Neuronal stem cell (in vitro differentiated cells): ENCODE data around the gene CSH1.
"Not testable (repeated sequence)": the region's sequence is repeated elsewhere in the genome, so short reads cannot be mapped to it uniquely, and the experiment has no call there.

Source experiments
- DNase-seq: peaks from one replicate; pipeline ENCODE4 v3.0.0-alpha.2; 2013; ENCODE audit warnings: low spot score
- H2AFZ ChIP-seq: one replicate; pipeline ENCODE4 v1.6.1; 2013; ENCODE audit warnings: mild to moderate bottlenecking, low read length, inconsistent platforms
- H2AK5ac ChIP-seq: 2 replicates; pipeline ENCODE4 v1.6.1; 2013; ENCODE audit warnings: low read depth, mild to moderate bottlenecking, inconsistent platforms, low read length, moderate library complexity, mixed read lengths
- H2BK120ac ChIP-seq: 2 replicates; pipeline ENCODE4 v1.6.1; 2013; ENCODE audit warnings: low read depth, mild to moderate bottlenecking, inconsistent platforms, low read length, moderate library complexity, mixed read lengths
- H2BK12ac ChIP-seq: one replicate; pipeline ENCODE4 v1.6.1; 2013; ENCODE audit warnings: low read length, inconsistent platforms
- H2BK15ac ChIP-seq: 2 replicates; pipeline ENCODE4 v1.6.1; 2013; ENCODE audit warnings: mild to moderate bottlenecking, low read length, inconsistent platforms, mixed read lengths
- H2BK5ac ChIP-seq: one replicate; pipeline ENCODE4 v1.6.1; 2013; ENCODE audit warnings: inconsistent platforms, mild to moderate bottlenecking, low read length, moderate library complexity
- H3K14ac ChIP-seq: one replicate; pipeline ENCODE4 v1.6.1; 2013; ENCODE audit warnings: low read length, inconsistent platforms
- H3K18ac ChIP-seq: 2 replicates; pipeline ENCODE4 v1.6.1; 2013; ENCODE audit warnings: low read length, inconsistent platforms
- H3K23ac ChIP-seq: 2 replicates; pipeline ENCODE4 v1.6.1; 2013; ENCODE audit warnings: low read depth, mild to moderate bottlenecking, mixed read lengths, low read length, inconsistent platforms; ENCODE audit not compliant: poor library complexity
- H3K27ac ChIP-seq: replicated peaks from 3 replicates; pipeline ENCODE4 v1.5.1; 2013; ENCODE audit warnings: low read length, inconsistent platforms
- H3K27me3 ChIP-seq, 3 experiments: 2 replicates each; pipeline ENCODE4 v1.6.1; 2013; ENCODE audit warnings: low read length in 3 of 3, mild to moderate bottlenecking in 2 of 3, inconsistent platforms in 1 of 3, low read depth in 1 of 3, mixed read lengths in 1 of 3, moderate library complexity in 1 of 3; ENCODE audit not compliant: control insufficient read depth in 3 of 3, insufficient read depth in 3 of 3
- H3K36me3 ChIP-seq, 2 donors: replicated peaks in 1 of 2; 2 replicates each; pipeline ENCODE4 v1.6.1; 2013; ENCODE audit warnings: low read length in 2 of 2; ENCODE audit not compliant: control insufficient read depth in 2 of 2, insufficient read depth in 2 of 2
- H3K4ac ChIP-seq: 2 replicates; pipeline ENCODE4 v1.6.1; 2013; ENCODE audit warnings: inconsistent platforms, mild to moderate bottlenecking, low read length, moderate library complexity
- H3K4me1 ChIP-seq, 2 donors: 1 replicate in 1 of 2; 2 replicates in 1 of 2; pipeline ENCODE4 v1.6.1; 2013; ENCODE audit warnings: low read length in 2 of 2, low read depth in 1 of 2; ENCODE audit not compliant: control insufficient read depth in 2 of 2, insufficient read depth in 1 of 2
- H3K4me2 ChIP-seq: one replicate; pipeline ENCODE4 v1.6.1; 2013; ENCODE audit warnings: mild to moderate bottlenecking, low read length, inconsistent platforms; ENCODE audit not compliant: insufficient read depth, poor library complexity, severe bottlenecking
- H3K4me3 ChIP-seq, 2 donors: 2 replicates each; pipeline ENCODE4 v1.5.1; 2013; ENCODE audit warnings: low read length in 2 of 2, mild to moderate bottlenecking in 2 of 2, inconsistent platforms in 1 of 2, moderate library complexity in 1 of 2
- H3K79me1 ChIP-seq: one replicate; pipeline ENCODE4 v1.6.1; 2013; ENCODE audit warnings: low read depth, mild to moderate bottlenecking, inconsistent platforms, low read length, moderate library complexity
- H3K9ac ChIP-seq: one replicate; pipeline ENCODE4 v1.6.1; 2013; ENCODE audit warnings: mild to moderate bottlenecking, low read depth, low read length, inconsistent platforms; ENCODE audit not compliant: poor library complexity
- H3K9me3 ChIP-seq, 2 donors: replicated peaks in 1 of 2; 2 replicates each; pipeline versions ENCODE3 to v1.6.1; 2013; ENCODE audit warnings: low read length in 2 of 2, mild to moderate bottlenecking in 2 of 2, inconsistent platforms in 1 of 2, low read depth in 1 of 2, mixed read lengths in 1 of 2, moderate library complexity in 1 of 2; ENCODE audit not compliant: control insufficient read depth in 2 of 2, insufficient read depth in 1 of 2
- H4K8ac ChIP-seq: one replicate; pipeline ENCODE4 v1.6.1; 2013; ENCODE audit warnings: low read depth, mild to moderate bottlenecking, inconsistent platforms, low read length, moderate library complexity
- H4K91ac ChIP-seq: one replicate; pipeline ENCODE4 v1.6.1; 2013; ENCODE audit warnings: low read length, low read depth, mild to moderate bottlenecking, inconsistent platforms; ENCODE audit not compliant: poor library complexity
- WGBS, 2 donors: extraction: QIAGEN DNeasy Blood & Tissue Kit; methylation state at CpG; one replicate each; pipeline ENCODE4 v1.1.7; 2013; ENCODE audit warnings: missing lambda C conversion rate in 2 of 2, mixed read lengths in 1 of 2; ENCODE audit not compliant: insufficient read length in 2 of 2, insufficient replicate concordance in 1 of 2; ENCODE audit errors: extremely low coverage in 2 of 2; 5-methylcytosine and 5-hydroxymethylcytosine counted together

CSH1 gene

DNA sequence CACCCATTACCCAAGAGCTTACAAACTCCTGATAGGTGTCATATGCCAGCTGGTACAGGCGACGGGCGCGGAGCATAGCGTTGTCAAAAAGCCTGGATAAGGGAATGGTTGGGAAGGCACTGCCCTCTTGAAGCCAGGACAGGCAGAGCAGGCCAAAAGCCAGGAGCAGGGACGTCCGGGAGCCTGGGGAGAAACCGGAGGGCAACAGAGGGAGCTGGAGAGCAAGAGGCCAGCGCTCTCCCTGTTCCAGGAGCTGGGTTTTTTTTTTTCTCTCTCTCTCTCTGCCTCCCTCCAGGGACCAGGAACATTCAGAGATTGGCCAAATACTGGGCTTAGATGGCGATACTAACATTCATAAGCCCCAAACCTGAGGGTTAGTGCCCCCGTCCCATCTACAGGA is 15.0 kb downstream of the CSH1 start:
- H3K18ac ChIP-seq, H4K91ac ChIP-seq, H2BK5ac ChIP-seq, DNase-seq, H2BK15ac ChIP-seq, H3K4me1 ChIP-seq, H2AK5ac ChIP-seq, H2BK120ac ChIP-seq, H2AFZ ChIP-seq, H3K9ac ChIP-seq, H4K8ac ChIP-seq, H2BK12ac ChIP-seq, H3K14ac ChIP-seq, H3K4ac ChIP-seq, H3K79me1 ChIP-seq, H3K36me3 ChIP-seq, H3K23ac ChIP-seq, H3K27me3 ChIP-seq, H3K27ac ChIP-seq, H3K4me3 ChIP-seq, H3K4me2 ChIP-seq, H3K9me3 ChIP-seq: not testable (repeated sequence)
- WGBS, 2 donors = no CpG with 5 or more reads among the region's 11 CpGs

GRCh38 chr17:63880706-63881105 is 15.7 kb downstream of the CSH1 start:
- no peaks in the 10 kb centered on the region for H3K79me1 ChIP-seq
- no peak overlapping the region for H3K4me2 ChIP-seq
- H2BK5ac ChIP-seq = peak overlapping the region; percentile 82
- H2BK120ac ChIP-seq = no peak overlapping the region
- no peak overlapping the region for H4K8ac ChIP-seq
- no peak overlapping the region for H2BK12ac ChIP-seq
- no peak overlapping the region for H3K27ac ChIP-seq
- no peak overlapping the region for H3K4ac ChIP-seq
- H3K4me1 ChIP-seq = no peaks in the 10 kb centered on the region
- whole genome bisulfite sequencing, 2 donors = no CpG with 5 or more reads among the region's 12 CpGs
- no peak overlapping the region for H2BK15ac ChIP-seq
- no peak overlapping the region for H3K23ac ChIP-seq
- no peak overlapping the region for H3K9ac ChIP-seq
- no peak overlapping the region for H3K18ac ChIP-seq
- H4K91ac ChIP-seq = no peak overlapping the region
- no peaks in the 10 kb centered on the region for H3K27me3 ChIP-seq
- no peak overlapping the region for H2AK5ac ChIP-seq
- no peak overlapping the region for H2AFZ ChIP-seq
- DNase-seq = no peak
- peak overlapping the region; percentile 71 for H3K14ac ChIP-seq
- no peak overlapping the region for H3K4me3 ChIP-seq
- no peaks in the 10 kb centered on the region for H3K9me3 ChIP-seq
- H3K36me3 ChIP-seq = no peaks in the 10 kb centered on the region

DNA sequence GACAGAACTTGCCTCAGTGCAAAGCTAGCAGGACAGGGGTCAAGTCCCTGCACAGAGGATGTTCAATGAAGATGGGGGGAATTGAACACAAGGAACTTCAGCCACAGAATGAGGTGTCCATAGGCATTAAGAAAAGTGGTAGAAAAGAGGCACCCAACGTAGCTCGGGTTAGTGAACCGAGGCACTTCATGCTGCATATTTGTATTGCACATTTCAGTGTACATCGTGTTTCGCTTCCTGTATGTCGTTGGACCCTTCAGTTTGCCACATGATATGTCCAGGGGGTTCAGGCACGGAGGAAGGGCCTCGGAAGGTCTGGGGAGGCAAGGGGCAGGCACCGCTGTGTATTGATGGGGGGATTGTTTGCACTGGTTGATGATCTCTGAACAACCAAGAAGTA is 18.0 kb downstream of the CSH1 start:
- not testable (repeated sequence) for H3K79me1 ChIP-seq, H2AK5ac ChIP-seq, H3K18ac ChIP-seq, H4K8ac ChIP-seq, H3K4me2 ChIP-seq, H3K4me3 ChIP-seq, H3K9me3 ChIP-seq, DNase-seq, H2BK5ac ChIP-seq, H2BK120ac ChIP-seq, H3K4ac ChIP-seq, H3K9ac ChIP-seq, H3K27ac ChIP-seq, H3K14ac ChIP-seq, H3K23ac ChIP-seq, H2BK15ac ChIP-seq, H2AFZ ChIP-seq, H3K4me1 ChIP-seq, H2BK12ac ChIP-seq, H3K27me3 ChIP-seq, H4K91ac ChIP-seq, H3K36me3 ChIP-seq
- no CpG with 5 or more reads among the region's 9 CpGs for WGBS, 2 donors

- no CpG with 5 or more reads among the region's 6 CpGs for WGBS, 2 donors
- not testable (repeated sequence) for H3K4ac ChIP-seq, H2AFZ ChIP-seq, H3K36me3 ChIP-seq, H3K27ac ChIP-seq, H3K4me3 ChIP-seq, H2BK15ac ChIP-seq, H3K9me3 ChIP-seq, H3K23ac ChIP-seq, H4K91ac ChIP-seq, H2BK12ac ChIP-seq, H2AK5ac ChIP-seq, H2BK5ac ChIP-seq, H3K79me1 ChIP-seq, H2BK120ac ChIP-seq, H3K18ac ChIP-seq, H3K4me2 ChIP-seq, H3K4me1 ChIP-seq, H3K9ac ChIP-seq, H3K14ac ChIP-seq, DNase-seq, H3K27me3 ChIP-seq, H4K8ac ChIP-seq
Observed at GRCh38 chr17:63874693-63875092, 21.7 kb downstream of the CSH1 start.
